K562 (cell line): ENCODE results near the gene LAMA3. TPM values are rescaled to one million over a fixed set of nuclear protein-coding genes. Genes with fewer than 3 reads are reported as not detected.

Experiments used
- ATAC-seq: fragments of 200-7000 bp; cut with Tn5 transposase; 3 replicates; pipeline ENCODE4 v1.9.1; 2020; ENCODE audit warnings: moderate library complexity
- BruUV-seq: library from RNA; stranded (reverse); fragments of 400-500 nt; replicated peaks from 2 replicates; lab custom pipeline; 2021; lab: Mats Ljungman, UMichigan
- CTCF ChIA-PET: fragments of 300-600 bp; formaldehyde crosslinking; extraction: SDS; loops from one replicate; lab custom pipeline; 2021; ENCODE audit warnings: low intra/inter-chr PET ratio; lab: Yijun Ruan, JAX
- POLR2A ChIA-PET: fragments of 300-600, 350-650 bp; sonication (Branson Sonifier 250); formaldehyde crosslinking; extraction: SDS; loops from one replicate; lab custom pipeline; 2021; ENCODE audit warnings: antibody characterized with exemption, inconsistent platforms; lab: Yijun Ruan, JAX
- DNase-seq, 4 experiments: peaks; one replicate each; pipeline versions ENCODE4 v3.0.0 to v3.0.0-alpha.2; 2011 to 2018; ENCODE audit warnings: low spot score in 3 of 4, mixed read lengths in 3 of 4; ENCODE audit errors: extremely low read depth in 1 of 4
- FAIRE-seq: peaks from 2 replicates; lab custom pipeline; 2011; peaks lifted over from hg19 to GRCh38; lab: Jason Lieb, UNC
- H2AFZ ChIP-seq: 2 replicates; pipeline ENCODE4 v1.6.0; 2011; ENCODE audit warnings: low read depth, low read length, control low read depth, inconsistent platforms
- H3K27ac ChIP-seq: fragments of 200-600 bp; 3 replicates; pipeline ENCODE4 v1.8.0; 2011; ENCODE audit warnings: low read depth, mild to moderate bottlenecking, control low read depth, inconsistent platforms, low read length, moderate library complexity, mixed read lengths; ENCODE audit errors: extremely low read depth
- H3K27me3 ChIP-seq, 2 experiments: fragments of 300-600 bp in 1 of 2; 2 replicates in 1 of 2; 3 replicates in 1 of 2; pipeline versions ENCODE4 v1.6.0 to v1.8.0; 2011; ENCODE audit warnings: inconsistent platforms in 2 of 2, low read length in 2 of 2, mild to moderate bottlenecking in 1 of 2, mixed read lengths in 1 of 2, moderate library complexity in 1 of 2; ENCODE audit not compliant: control insufficient read depth in 2 of 2, insufficient read depth in 2 of 2
- H3K36me3 ChIP-seq: fragments of 300-600 bp; 3 replicates; pipeline ENCODE4 v1.8.0; 2011; ENCODE audit warnings: mild to moderate bottlenecking, low read length, inconsistent platforms; ENCODE audit not compliant: control insufficient read depth, insufficient read depth
- H3K4me1 ChIP-seq, 2 experiments: fragments of 200-600 bp in 1 of 2; replicated peaks in 1 of 2; 2 replicates in 1 of 2; 3 replicates in 1 of 2; pipeline versions ENCODE4 v1.5.1 to v1.8.0; 2011; ENCODE audit warnings: inconsistent platforms in 2 of 2, low read length in 2 of 2, mild to moderate bottlenecking in 1 of 2, mixed read lengths in 1 of 2, moderate library complexity in 1 of 2; ENCODE audit not compliant: control insufficient read depth in 2 of 2, insufficient read depth in 2 of 2
- H3K4me2 ChIP-seq: 2 replicates; pipeline ENCODE4 v1.6.1; 2011; ENCODE audit warnings: low read length, control low read depth, inconsistent platforms, mixed read lengths; ENCODE audit not compliant: insufficient read depth
- H3K4me3 ChIP-seq: fragments of 200-600 bp; sonication (generic), shearing (Covaris generic); 2 replicates; pipeline ENCODE4 v1.5.1; 2016; ENCODE audit warnings: control low read depth, inconsistent platforms
- H3K79me2 ChIP-seq: fragments of 200-600 bp; 3 replicates; pipeline ENCODE4 v1.8.0; 2011; ENCODE audit warnings: low read length, inconsistent platforms; ENCODE audit not compliant: control insufficient read depth, insufficient read depth
- H3K9ac ChIP-seq, 2 experiments: 2 replicates each; pipeline versions ENCODE4 v1.6.0 to v1.6.1; 2011; ENCODE audit warnings: low read depth in 2 of 2, low read length in 2 of 2, control low read depth in 1 of 2, inconsistent platforms in 1 of 2, mild to moderate bottlenecking in 1 of 2, mixed read lengths in 1 of 2; ENCODE audit not compliant: insufficient read depth in 1 of 2
- H3K9me1 ChIP-seq: one replicate; pipeline ENCODE4 v1.6.0; 2011; ENCODE audit warnings: inconsistent platforms, mild to moderate bottlenecking, low read length, moderate library complexity; ENCODE audit not compliant: control insufficient read depth, insufficient read depth
- H3K9me3 ChIP-seq: replicated peaks from 2 replicates; pipeline ENCODE4 v1.5.1; 2011; ENCODE audit warnings: low read depth, low read length, inconsistent platforms; ENCODE audit not compliant: control insufficient read depth, insufficient read depth
- H4K20me1 ChIP-seq: replicated peaks from 2 replicates; pipeline ENCODE4 v1.6.1; 2011; ENCODE audit warnings: low read length, inconsistent platforms, mixed read lengths; ENCODE audit not compliant: control insufficient read depth, insufficient read depth
- CBX2 ChIP-seq: fragments of 200-600 bp; sonication (generic); IDR thresholded peaks from one replicate; pipeline ENCODE4 v1.6.1; 2012; ENCODE audit warnings: mild to moderate bottlenecking, low read length, inconsistent platforms; ENCODE audit not compliant: insufficient read depth, poor library complexity, severe bottlenecking
- KDM1A ChIP-seq, 2 experiments: fragments of 450-650 bp; IDR thresholded peaks; 2 replicates each; pipeline ENCODE4 v1.6.1; 2016; ENCODE audit warnings: mild to moderate bottlenecking in 2 of 2
- U2AF1 ChIP-seq: fragments of 200-400 bp; formaldehyde crosslinking; optimal IDR thresholded peaks from 2 replicates; pipeline ENCODE3; 2017; ENCODE audit warnings: mild to moderate bottlenecking, low read depth, low read length, moderate library complexity
- ZBED1 ChIP-seq: IDR thresholded peaks from 2 replicates; pipeline ENCODE4 v1.6.1; 2014
- WGBS: fragments of 100-300 bp; shearing (Covaris generic); methylation state at CpG from one replicate; pipeline ENCODE4 v1.1.6; 2016; ENCODE audit warnings: low coverage, mixed read lengths; ENCODE audit not compliant: insufficient coverage; ENCODE audit errors: missing lambda C conversion rate; 5-methylcytosine and 5-hydroxymethylcytosine counted together
- in situ Hi-C: fragments of 300-500 bp; cut with MboI; formaldehyde crosslinking; loops from 4 replicates; pipeline ENCODE4 v1.15.0; 2018; ENCODE audit warnings: inconsistent platforms, mixed read lengths
- intact Hi-C: fragments of 100-400 bp; cut with micrococcal nuclease; formaldehyde crosslinking; loops from 2 replicates; pipeline ENCODE4 v1.14.2; 2022
- polyA plus RNA-seq, 8 experiments: library from polyadenylated mRNA; depleted of rRNA in 4 of 8; stranded (reverse) in 5 of 8; unstranded in 3 of 8; fragments of >200 nt; fragmentation: Nextera tagmentation in 2 of 8; fragmentation: Illumina TruSeq in 1 of 8; extraction: Ambion mirVana in 2 of 8; extraction: Trizol in 1 of 8; gene quantifications; 2 replicates each; pipeline versions ENCODE4 v1.2.1 to v1.2.3, GENCODE V29; 2011 to 2014; ENCODE audit warnings: inconsistent platforms in 1 of 8, missing spikeins in 1 of 8
- total RNA-seq, 7 experiments: library from RNA; depleted of rRNA in 6 of 7; stranded (reverse); fragments of >200 nt in 6 of 7; fragmentation: Illumina TruSeq in 2 of 7; extraction: Trizol in 2 of 7; gene quantifications; 2 replicates each; pipeline versions ENCODE4 v1.2.1 to v1.2.3, GENCODE V29; 2011 to 2021; ENCODE audit warnings: low replicate concordance in 1 of 7
- TF ChIP-seq, protein P1 (sequence below): fragments of 200-800 bp; sonication (Bioruptor generic); IDR thresholded peaks from 2 replicates; pipeline ENCODE4 v1.6.1; 2017; ENCODE audit warnings: missing genetic modification characterization, missing compliant biosample characterization
- TF ChIP-seq, protein P2 (sequence below), 2 experiments: IDR thresholded peaks; 2 replicates each; pipeline ENCODE4 v1.6.1; 2011; ENCODE audit warnings: borderline replicate concordance in 1 of 2, control low read depth in 1 of 2, low read depth in 1 of 2, low read length in 1 of 2, mild to moderate bottlenecking in 1 of 2, mixed read lengths in 1 of 2, moderate library complexity in 1 of 2; ENCODE audit not compliant: insufficient read depth in 1 of 2, insufficient read length in 1 of 2, poor library complexity in 1 of 2, severe bottlenecking in 1 of 2; ENCODE audit errors: extremely low read depth in 1 of 2
- TF ChIP-seq, protein P3 (sequence below): fragments of 250-450 bp; sonication (Bioruptor Pico); IDR thresholded peaks from 2 replicates; pipeline ENCODE4 v1.9.0; 2021; ENCODE audit warnings: mild to moderate bottlenecking, inconsistent platforms
- TF ChIP-seq, protein P4 (sequence below): sonication (generic); formaldehyde crosslinking; IDR thresholded peaks from 2 replicates; pipeline ENCODE4 v1.8.0; 2023; ENCODE audit warnings: mild to moderate bottlenecking, missing genetic modification reagents
- TF ChIP-seq, protein P5 (sequence below): IDR thresholded peaks from 2 replicates; pipeline ENCODE4 v1.6.1; 2012; ENCODE audit warnings: low read depth, low read length, improper control_type of control experiment, borderline replicate concordance

Gene LAMA3
- total and polyA plus RNA-seq, 9 of the 15 experiments (the other 6 are each of a cell fraction or from before 2014, with no cell fraction given): 0.07 TPM; not detected in 8

DNA sequence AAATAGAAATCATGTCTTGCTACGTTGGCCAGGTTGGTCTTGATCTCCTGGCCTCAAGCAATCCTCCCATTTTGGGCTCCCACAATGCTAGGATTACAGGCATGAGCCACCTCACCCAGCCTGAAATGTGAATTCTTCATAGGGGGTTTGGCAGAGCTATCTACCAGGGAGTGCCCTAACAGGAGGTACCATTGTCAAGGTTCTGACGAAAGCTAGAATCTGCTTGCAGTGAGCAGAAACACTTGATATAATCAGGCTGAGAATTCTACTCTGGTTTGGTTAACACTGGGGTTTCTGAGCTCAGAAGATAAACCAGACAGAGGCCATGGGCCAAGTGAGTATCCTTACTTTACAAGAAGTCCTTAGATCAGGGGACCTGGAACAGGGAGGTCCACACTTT lies 7.2 kb upstream of the LAMA3 start (continued):
- TF ChIP-seq, protein P1, sequence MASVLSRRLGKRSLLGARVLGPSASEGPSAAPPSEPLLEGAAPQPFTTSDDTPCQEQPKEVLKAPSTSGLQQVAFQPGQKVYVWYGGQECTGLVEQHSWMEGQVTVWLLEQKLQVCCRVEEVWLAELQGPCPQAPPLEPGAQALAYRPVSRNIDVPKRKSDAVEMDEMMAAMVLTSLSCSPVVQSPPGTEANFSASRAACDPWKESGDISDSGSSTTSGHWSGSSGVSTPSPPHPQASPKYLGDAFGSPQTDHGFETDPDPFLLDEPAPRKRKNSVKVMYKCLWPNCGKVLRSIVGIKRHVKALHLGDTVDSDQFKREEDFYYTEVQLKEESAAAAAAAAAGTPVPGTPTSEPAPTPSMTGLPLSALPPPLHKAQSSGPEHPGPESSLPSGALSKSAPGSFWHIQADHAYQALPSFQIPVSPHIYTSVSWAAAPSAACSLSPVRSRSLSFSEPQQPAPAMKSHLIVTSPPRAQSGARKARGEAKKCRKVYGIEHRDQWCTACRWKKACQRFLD (CRISPR knock-in tag): no peak

DNA sequence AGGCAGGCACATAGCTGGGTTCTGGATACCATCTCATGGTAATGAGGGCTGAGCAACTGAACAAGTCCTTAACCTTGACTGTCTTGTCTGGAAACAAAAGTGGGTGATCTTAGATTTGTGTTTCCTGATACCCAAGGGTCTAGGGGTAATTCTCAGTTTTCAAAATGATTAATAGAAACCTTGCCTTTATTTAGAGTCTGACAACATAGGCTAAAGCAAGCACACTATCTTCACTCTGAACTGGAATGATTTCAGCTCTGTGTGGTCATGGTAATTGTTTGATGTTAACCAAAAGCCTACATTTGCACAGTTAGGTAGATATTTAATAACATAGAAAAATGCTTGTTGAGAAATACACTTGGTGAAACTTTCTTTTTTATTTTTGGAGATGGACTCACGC lies 6.8 kb upstream of the LAMA3 start:
- no TSS peak for BruUV-seq
- no peaks in the 10 kb centered on the region for H3K9me3 ChIP-seq
- ATAC-seq (no peak), DNase-seq (no peak), FAIRE-seq (no peak)
- no peak overlapping the region for H3K4me2 ChIP-seq
- no peaks in the 10 kb centered on the region for H3K79me2 ChIP-seq
- no peaks in the 10 kb centered on the region for H3K9me1 ChIP-seq
- peaks cover 5 to 7% of the 10 kb centered on the region in 2 experiments; a peak in 3 of 5 replicates for H3K27me3 ChIP-seq
- no peak overlapping the region for H2AFZ ChIP-seq
- no peaks in the 10 kb centered on the region for H3K36me3 ChIP-seq
- ChIA-PET CTCF (no interaction called here), POLR2A (no interaction called here)
- H3K4me3 ChIP-seq: no peak overlapping the region
- no peak overlapping the region for H3K9ac ChIP-seq
- no peak overlapping the region for H3K27ac ChIP-seq
- no peaks in the 10 kb centered on the region for H4K20me1 ChIP-seq
- 0% methylated on average over 1 of the region's 1 CpG for WGBS
- intact Hi-C loops (no loop called here), in situ Hi-C loops (no loop called here)
- no peaks in the 10 kb centered on the region for H3K4me1 ChIP-seq
- TF ChIP-seq ZBED1 (no peak), CBX2 (no peak), U2AF1 (no peak), KDM1A (IDR thresholded peaks at IDR 0.05) (no peak)
- TF ChIP-seq, protein P2, sequence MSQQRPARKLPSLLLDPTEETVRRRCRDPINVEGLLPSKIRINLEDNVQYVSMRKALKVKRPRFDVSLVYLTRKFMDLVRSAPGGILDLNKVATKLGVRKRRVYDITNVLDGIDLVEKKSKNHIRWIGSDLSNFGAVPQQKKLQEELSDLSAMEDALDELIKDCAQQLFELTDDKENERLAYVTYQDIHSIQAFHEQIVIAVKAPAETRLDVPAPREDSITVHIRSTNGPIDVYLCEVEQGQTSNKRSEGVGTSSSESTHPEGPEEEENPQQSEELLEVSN (IDR thresholded peaks at IDR 0.05; ENCODE audit: borderline replicate concordance in 1 of 2, extremely low read depth in 1 of 2, insufficient read depth in 1 of 2, insufficient read length in 1 of 2, low read depth in 1 of 2, low read length in 1 of 2, poor library complexity in 1 of 2, severe bottlenecking in 1 of 2): no peak
- TF ChIP-seq, protein P3, sequence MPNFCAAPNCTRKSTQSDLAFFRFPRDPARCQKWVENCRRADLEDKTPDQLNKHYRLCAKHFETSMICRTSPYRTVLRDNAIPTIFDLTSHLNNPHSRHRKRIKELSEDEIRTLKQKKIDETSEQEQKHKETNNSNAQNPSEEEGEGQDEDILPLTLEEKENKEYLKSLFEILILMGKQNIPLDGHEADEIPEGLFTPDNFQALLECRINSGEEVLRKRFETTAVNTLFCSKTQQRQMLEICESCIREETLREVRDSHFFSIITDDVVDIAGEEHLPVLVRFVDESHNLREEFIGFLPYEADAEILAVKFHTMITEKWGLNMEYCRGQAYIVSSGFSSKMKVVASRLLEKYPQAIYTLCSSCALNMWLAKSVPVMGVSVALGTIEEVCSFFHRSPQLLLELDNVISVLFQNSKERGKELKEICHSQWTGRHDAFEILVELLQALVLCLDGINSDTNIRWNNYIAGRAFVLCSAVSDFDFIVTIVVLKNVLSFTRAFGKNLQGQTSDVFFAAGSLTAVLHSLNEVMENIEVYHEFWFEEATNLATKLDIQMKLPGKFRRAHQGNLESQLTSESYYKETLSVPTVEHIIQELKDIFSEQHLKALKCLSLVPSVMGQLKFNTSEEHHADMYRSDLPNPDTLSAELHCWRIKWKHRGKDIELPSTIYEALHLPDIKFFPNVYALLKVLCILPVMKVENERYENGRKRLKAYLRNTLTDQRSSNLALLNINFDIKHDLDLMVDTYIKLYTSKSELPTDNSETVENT: no peak
- TF ChIP-seq, protein P4, sequence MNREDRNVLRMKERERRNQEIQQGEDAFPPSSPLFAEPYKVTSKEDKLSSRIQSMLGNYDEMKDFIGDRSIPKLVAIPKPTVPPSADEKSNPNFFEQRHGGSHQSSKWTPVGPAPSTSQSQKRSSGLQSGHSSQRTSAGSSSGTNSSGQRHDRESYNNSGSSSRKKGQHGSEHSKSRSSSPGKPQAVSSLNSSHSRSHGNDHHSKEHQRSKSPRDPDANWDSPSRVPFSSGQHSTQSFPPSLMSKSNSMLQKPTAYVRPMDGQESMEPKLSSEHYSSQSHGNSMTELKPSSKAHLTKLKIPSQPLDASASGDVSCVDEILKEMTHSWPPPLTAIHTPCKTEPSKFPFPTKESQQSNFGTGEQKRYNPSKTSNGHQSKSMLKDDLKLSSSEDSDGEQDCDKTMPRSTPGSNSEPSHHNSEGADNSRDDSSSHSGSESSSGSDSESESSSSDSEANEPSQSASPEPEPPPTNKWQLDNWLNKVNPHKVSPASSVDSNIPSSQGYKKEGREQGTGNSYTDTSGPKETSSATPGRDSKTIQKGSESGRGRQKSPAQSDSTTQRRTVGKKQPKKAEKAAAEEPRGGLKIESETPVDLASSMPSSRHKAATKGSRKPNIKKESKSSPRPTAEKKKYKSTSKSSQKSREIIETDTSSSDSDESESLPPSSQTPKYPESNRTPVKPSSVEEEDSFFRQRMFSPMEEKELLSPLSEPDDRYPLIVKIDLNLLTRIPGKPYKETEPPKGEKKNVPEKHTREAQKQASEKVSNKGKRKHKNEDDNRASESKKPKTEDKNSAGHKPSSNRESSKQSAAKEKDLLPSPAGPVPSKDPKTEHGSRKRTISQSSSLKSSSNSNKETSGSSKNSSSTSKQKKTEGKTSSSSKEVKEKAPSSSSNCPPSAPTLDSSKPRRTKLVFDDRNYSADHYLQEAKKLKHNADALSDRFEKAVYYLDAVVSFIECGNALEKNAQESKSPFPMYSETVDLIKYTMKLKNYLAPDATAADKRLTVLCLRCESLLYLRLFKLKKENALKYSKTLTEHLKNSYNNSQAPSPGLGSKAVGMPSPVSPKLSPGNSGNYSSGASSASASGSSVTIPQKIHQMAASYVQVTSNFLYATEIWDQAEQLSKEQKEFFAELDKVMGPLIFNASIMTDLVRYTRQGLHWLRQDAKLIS (CRISPR knock-in tag): no peak
- TF ChIP-seq, protein P5, sequence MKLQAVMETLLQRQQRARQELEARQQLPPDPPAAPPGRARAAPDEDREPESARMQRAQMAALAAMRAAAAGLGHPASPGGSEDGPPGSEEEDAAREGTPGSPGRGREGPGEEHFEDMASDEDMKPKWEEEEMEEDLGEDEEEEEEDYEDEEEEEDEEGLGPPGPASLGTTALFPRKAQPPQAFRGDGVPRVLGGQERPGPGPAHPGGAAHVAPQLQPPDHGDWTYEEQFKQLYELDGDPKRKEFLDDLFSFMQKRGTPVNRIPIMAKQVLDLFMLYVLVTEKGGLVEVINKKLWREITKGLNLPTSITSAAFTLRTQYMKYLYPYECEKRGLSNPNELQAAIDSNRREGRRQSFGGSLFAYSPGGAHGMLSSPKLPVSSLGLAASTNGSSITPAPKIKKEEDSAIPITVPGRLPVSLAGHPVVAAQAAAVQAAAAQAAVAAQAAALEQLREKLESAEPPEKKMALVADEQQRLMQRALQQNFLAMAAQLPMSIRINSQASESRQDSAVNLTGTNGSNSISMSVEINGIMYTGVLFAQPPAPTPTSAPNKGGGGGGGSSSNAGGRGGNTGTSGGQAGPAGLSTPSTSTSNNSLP: no peak
